ENCODE measurements around the gene RAD9A. TPM values are rescaled to one million over a fixed set of nuclear protein-coding genes. Genes with fewer than 3 reads are reported as not detected.

The RAD9A gene
- total and polyA plus RNA-seq, 9 of the 15 experiments (the other 6 are each of a cell fraction or from before 2014, with no cell fraction given) = 1.4 to 41.2 (median 16.1) TPM

DNA sequence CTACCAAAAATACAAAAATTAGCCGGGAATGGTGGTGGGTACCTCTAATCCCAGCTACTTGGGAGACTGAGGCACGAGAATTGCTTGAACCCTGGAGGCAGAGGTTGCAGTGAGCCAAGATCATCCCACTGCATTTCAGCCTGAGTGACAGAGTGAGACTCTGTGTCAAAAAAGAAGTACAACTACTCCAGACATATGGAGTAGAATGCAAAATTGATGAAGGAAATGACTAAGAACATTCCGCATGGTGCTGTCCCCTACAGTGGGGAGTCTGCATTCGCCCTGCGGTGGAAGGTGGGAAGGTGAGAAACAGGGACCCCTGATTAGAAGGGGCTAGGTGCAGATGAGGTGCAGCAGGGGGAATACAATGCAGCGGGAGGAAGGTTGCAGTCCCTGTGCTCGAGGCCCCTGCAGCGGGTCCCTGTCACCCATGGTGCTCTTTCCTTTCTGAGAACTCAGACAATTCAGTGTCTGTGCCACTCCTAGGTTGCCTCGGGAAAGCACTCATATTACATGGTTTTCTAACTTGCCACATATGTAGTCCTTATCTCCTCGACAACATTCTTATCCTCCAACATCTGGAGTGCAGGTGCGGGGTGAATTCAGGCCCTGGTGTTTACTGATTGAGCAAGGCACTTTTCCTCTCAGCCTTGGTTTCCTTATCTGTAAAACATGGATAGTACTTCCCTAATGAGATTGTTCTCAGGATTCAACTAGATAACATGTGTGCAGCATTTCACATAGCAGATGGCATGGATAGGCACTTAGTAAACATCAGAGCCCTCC lies 43.6 kb upstream of the RAD9A start (continued):
- TF ChIP-seq TBL1XR1 (IDR thresholded peaks at IDR 0.05; ENCODE audit: low read length in 2 of 2) = peak; percentile 81 to 88; a peak in 3 of 4 replicates
- TF ChIP-seq ESRRB (CRISPR knock-in tag; IDR thresholded peaks at IDR 0.05; ENCODE audit: borderline replicate concordance) = no peak
- TF ChIP-seq, protein P1, sequence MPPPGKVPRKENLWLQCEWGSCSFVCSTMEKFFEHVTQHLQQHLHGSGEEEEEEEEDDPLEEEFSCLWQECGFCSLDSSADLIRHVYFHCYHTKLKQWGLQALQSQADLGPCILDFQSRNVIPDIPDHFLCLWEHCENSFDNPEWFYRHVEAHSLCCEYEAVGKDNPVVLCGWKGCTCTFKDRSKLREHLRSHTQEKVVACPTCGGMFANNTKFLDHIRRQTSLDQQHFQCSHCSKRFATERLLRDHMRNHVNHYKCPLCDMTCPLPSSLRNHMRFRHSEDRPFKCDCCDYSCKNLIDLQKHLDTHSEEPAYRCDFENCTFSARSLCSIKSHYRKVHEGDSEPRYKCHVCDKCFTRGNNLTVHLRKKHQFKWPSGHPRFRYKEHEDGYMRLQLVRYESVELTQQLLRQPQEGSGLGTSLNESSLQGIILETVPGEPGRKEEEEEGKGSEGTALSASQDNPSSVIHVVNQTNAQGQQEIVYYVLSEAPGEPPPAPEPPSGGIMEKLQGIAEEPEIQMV (tag; conservative IDR thresholded peaks at IDR 0.05; ENCODE audit: low read depth) = 0 out of 2 replicates have a peak, but pooled peaks have one; percentile 20
- TF ChIP-seq, protein P2, sequence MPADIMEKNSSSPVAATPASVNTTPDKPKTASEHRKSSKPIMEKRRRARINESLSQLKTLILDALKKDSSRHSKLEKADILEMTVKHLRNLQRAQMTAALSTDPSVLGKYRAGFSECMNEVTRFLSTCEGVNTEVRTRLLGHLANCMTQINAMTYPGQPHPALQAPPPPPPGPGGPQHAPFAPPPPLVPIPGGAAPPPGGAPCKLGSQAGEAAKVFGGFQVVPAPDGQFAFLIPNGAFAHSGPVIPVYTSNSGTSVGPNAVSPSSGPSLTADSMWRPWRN (IDR thresholded peaks at IDR 0.05; ENCODE audit: low read depth) = peak; percentile 92
- 0 out of 2 replicates have a peak, but pooled peaks have one; percentile 35 for TF ChIP-seq FOXP1 (CRISPR knock-in tag; IDR thresholded peaks at IDR 0.05)
- TF ChIP-seq SMAD4 (CRISPR knock-in tag; conservative IDR thresholded peaks at IDR 0.05) = peak; percentile 95
- no peak for TF ChIP-seq NR2C1 (IDR thresholded peaks at IDR 0.05)
- peak; percentile 80 for TF ChIP-seq NR2C1 (tag; IDR thresholded peaks at IDR 0.05)
- no peak for TF ChIP-seq ZNF232 (CRISPR knock-in tag; IDR thresholded peaks at IDR 0.05)
- TF ChIP-seq RBM34 (IDR thresholded peaks at IDR 0.05; ENCODE audit: borderline replicate concordance, insufficient read depth, low read length) = no peak
- TF ChIP-seq, protein P3, sequence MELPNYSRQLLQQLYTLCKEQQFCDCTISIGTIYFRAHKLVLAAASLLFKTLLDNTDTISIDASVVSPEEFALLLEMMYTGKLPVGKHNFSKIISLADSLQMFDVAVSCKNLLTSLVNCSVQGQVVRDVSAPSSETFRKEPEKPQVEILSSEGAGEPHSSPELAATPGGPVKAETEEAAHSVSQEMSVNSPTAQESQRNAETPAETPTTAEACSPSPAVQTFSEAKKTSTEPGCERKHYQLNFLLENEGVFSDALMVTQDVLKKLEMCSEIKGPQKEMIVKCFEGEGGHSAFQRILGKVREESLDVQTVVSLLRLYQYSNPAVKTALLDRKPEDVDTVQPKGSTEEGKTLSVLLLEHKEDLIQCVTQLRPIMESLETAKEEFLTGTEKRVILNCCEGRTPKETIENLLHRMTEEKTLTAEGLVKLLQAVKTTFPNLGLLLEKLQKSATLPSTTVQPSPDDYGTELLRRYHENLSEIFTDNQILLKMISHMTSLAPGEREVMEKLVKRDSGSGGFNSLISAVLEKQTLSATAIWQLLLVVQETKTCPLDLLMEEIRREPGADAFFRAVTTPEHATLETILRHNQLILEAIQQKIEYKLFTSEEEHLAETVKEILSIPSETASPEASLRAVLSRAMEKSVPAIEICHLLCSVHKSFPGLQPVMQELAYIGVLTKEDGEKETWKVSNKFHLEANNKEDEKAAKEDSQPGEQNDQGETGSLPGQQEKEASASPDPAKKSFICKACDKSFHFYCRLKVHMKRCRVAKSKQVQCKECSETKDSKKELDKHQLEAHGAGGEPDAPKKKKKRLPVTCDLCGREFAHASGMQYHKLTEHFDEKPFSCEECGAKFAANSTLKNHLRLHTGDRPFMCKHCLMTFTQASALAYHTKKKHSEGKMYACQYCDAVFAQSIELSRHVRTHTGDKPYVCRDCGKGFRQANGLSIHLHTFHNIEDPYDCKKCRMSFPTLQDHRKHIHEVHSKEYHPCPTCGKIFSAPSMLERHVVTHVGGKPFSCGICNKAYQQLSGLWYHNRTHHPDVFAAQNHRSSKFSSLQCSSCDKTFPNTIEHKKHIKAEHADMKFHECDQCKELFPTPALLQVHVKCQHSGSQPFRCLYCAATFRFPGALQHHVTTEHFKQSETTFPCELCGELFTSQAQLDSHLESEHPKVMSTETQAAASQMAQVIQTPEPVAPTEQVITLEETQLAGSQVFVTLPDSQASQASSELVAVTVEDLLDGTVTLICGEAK (IDR thresholded peaks at IDR 0.05) = no peak
- TF ChIP-seq, protein P3 (CRISPR knock-in tag; IDR thresholded peaks at IDR 0.05) = no peak
- peak; percentile 78 for TF ChIP-seq SMARCB1 (IDR thresholded peaks at IDR 0.05; ENCODE audit: insufficient read length, low read depth)
- peak; percentile 56 for TF ChIP-seq CREB1 (IDR thresholded peaks at IDR 0.05)
- no peak for TF ChIP-seq CREB1 (CRISPR knock-in tag; IDR thresholded peaks at IDR 0.05)
- TF ChIP-seq TCF3 (CRISPR knock-in tag; IDR thresholded peaks at IDR 0.05) = peak; percentile 95
- peak; percentile 97 for TF ChIP-seq SOX6 (IDR thresholded peaks at IDR 0.05)
- TF ChIP-seq PCBP1 (IDR thresholded peaks at IDR 0.05; ENCODE audit: low read depth, low read length, poor library complexity, severe bottlenecking) = no peak
